Smooth muscle cell (in vitro differentiated cells): ENCODE results near the gene ARHGAP31. TPM values are rescaled to one million over a fixed set of nuclear protein-coding genes. Genes with fewer than 3 reads are reported as not detected.

ENCODE experiments used
- DNase-seq: peaks from one replicate; lab custom pipeline; 2025; ENCODE audit not compliant: unreplicated experiment; lab: John Stamatoyannopoulos, UW
- H2AFZ ChIP-seq: fragments of 200-600 bp; sonication (generic); 2 replicates; pipeline ENCODE4 v1.6.0; 2016; ENCODE audit warnings: antibody characterized with exemption, low read depth, mild to moderate bottlenecking
- H3F3A ChIP-seq: fragments of 200-600 bp; sonication (generic); 2 replicates; pipeline ENCODE4 v1.6.0; 2017; ENCODE audit warnings: antibody characterized with exemption, low read depth
- H3K27ac ChIP-seq: fragments of 200-600 bp; sonication (generic); 2 replicates; pipeline ENCODE4 v1.5.1; 2016; ENCODE audit warnings: low read depth, mild to moderate bottlenecking
- H3K27me3 ChIP-seq: fragments of 200-600 bp; sonication (generic); 2 replicates; pipeline ENCODE4 v1.6.1; 2016; ENCODE audit warnings: low read depth, mild to moderate bottlenecking
- H3K36me3 ChIP-seq: fragments of 200-600 bp; sonication (generic); 2 replicates; pipeline ENCODE4 v1.5.1; 2016; ENCODE audit warnings: low read depth
- H3K4me1 ChIP-seq: fragments of 200-600 bp; sonication (generic); 2 replicates; pipeline ENCODE4 v1.5.1; 2016; ENCODE audit warnings: low read depth
- H3K4me2 ChIP-seq: fragments of 200-600 bp; sonication (generic); 2 replicates; pipeline ENCODE4 v1.6.0; 2016; ENCODE audit warnings: mild to moderate bottlenecking
- H3K4me3 ChIP-seq: fragments of 200-600 bp; sonication (generic); 2 replicates; pipeline ENCODE4 v1.5.1; 2016; ENCODE audit warnings: mild to moderate bottlenecking
- H3K79me2 ChIP-seq: fragments of 200-600 bp; sonication (generic); 2 replicates; pipeline ENCODE4 v1.6.0; 2016; ENCODE audit warnings: low read depth, mild to moderate bottlenecking
- H3K9ac ChIP-seq: fragments of 200-600 bp; sonication (generic); 2 replicates; pipeline ENCODE4 v1.6.0; 2016; ENCODE audit warnings: low read depth
- H3K9me3 ChIP-seq: fragments of 200-600 bp; sonication (generic); replicated peaks from 2 replicates; pipeline ENCODE4 v1.5.1; 2016; ENCODE audit warnings: low read depth
- H4K20me1 ChIP-seq: fragments of 200-600 bp; sonication (generic); 2 replicates; pipeline ENCODE4 v1.6.0; 2016; ENCODE audit warnings: low read depth
- CTCF ChIP-seq: fragments of 200-600 bp; sonication (generic); IDR thresholded peaks from 2 replicates; pipeline ENCODE4 v1.5.1; 2017; ENCODE audit warnings: borderline replicate concordance, mild to moderate bottlenecking, antibody characterized with exemption; ENCODE audit not compliant: insufficient read depth, poor library complexity, severe bottlenecking
- WGBS: methylation state at CpG from one replicate; pipeline ENCODE4 v1.1.7; 2016; ENCODE audit warnings: low lambda C conversion rate; 5-methylcytosine and 5-hydroxymethylcytosine counted together
- polyA plus RNA-seq: library from polyadenylated mRNA; unstranded; fragments of >200 nt; fragmentation: Nextera tagmentation; extraction: Ambion mirVana; gene quantifications from 2 replicates; pipeline ENCODE4 v1.2.1, GENCODE V29; 2016
- total RNA-seq: library from RNA; depleted of rRNA; stranded (reverse); fragments of >200 nt; gene quantifications from 2 replicates; pipeline ENCODE4 v1.2.3, GENCODE V29; 2014

ARHGAP31 gene
- total and polyA plus RNA-seq, 2 experiments from 2014 or later: 6.1 to 10.9 TPM

GRCh38 chr3:119413603-119414280 is 119.6 kb downstream of the ARHGAP31 start:
- H3K9me3 ChIP-seq: no peaks in the 10 kb centered on the region
- no peaks in the 10 kb centered on the region for H3K79me2 ChIP-seq
- no peak overlapping the region for H2AFZ ChIP-seq
- no peaks in the 10 kb centered on the region for H3K4me1 ChIP-seq
- no peaks in the 10 kb centered on the region for H4K20me1 ChIP-seq
- WGBS: 96% methylated on average over 7 of the region's 7 CpGs
- H3K27ac ChIP-seq: no peak overlapping the region
- H3K9ac ChIP-seq: no peak overlapping the region
- H3K27me3 ChIP-seq: no peaks in the 10 kb centered on the region
- H3K4me2 ChIP-seq: no peak overlapping the region
- no peak for TF ChIP-seq CTCF
- H3F3A ChIP-seq: no peaks in the 10 kb centered on the region
- H3K36me3 ChIP-seq: peaks cover 3% of the 10 kb centered on the region
- no peak for DNase-seq
- H3K4me3 ChIP-seq: no peak overlapping the region

- Histone ChIP-seq H3K9me3 (no peaks in the 10 kb centered on the region), H3K27me3 (no peaks in the 10 kb centered on the region), H3K79me2 (no peaks in the 10 kb centered on the region), H4K20me1 (no peaks in the 10 kb centered on the region), H3K4me3 (no peak overlapping the region), H3K4me2 (no peak overlapping the region), H3K4me1 (no peaks in the 10 kb centered on the region), H3K36me3 (no peaks in the 10 kb centered on the region), H3K27ac (no peak overlapping the region), H2AFZ (no peak overlapping the region), H3F3A (no peaks in the 10 kb centered on the region), H3K9ac (no peak overlapping the region)
- DNase-seq: no peak
- no peak for TF ChIP-seq CTCF
- WGBS: 94% methylated on average over 1 of the region's 1 CpG
These were observed 122.7 kb downstream of the ARHGAP31 start for GRCh38 chr3:119416873-119417272.

- no peak for TF ChIP-seq CTCF
- Histone ChIP-seq H3F3A (no peaks in the 10 kb centered on the region), H3K4me2 (no peak overlapping the region), H3K36me3 (no peaks in the 10 kb centered on the region), H3K9ac (no peak overlapping the region), H3K27me3 (no peaks in the 10 kb centered on the region), H3K9me3 (no peaks in the 10 kb centered on the region), H2AFZ (no peak overlapping the region), H3K79me2 (no peaks in the 10 kb centered on the region), H3K4me3 (no peak overlapping the region), H3K27ac (no peak overlapping the region), H3K4me1 (no peaks in the 10 kb centered on the region), H4K20me1 (no peaks in the 10 kb centered on the region)
- no peak for DNase-seq
- 33% methylated on average over 8 of the region's 8 CpGs for WGBS
These were observed 123.8 kb downstream of the ARHGAP31 start for GRCh38 chr3:119417771-119418512.
